Activated CD8-positive, alpha-beta memory T cell treated with anti-CD3 and anti-CD28 coated beads, Interleukin-2, amount 10 ng/mL, durations not matched to agents 7 days and 5 days (primary cell): ENCODE measurements around the gene DUOXA2. TPM values are rescaled to one million over a fixed set of nuclear protein-coding genes. Genes with fewer than 3 reads are reported as not detected.
A peak's percentile ranks its signal among the peaks of the same experiment; 100 is the strongest.

Experiments used
- ATAC-seq: fragments of 150-1000 bp; cut with Tn5 transposase; one replicate; pipeline ENCODE4 v1.10.0; 2021; ENCODE audit warnings: moderate library complexity
- CTCF ChIA-PET: fragments of 350-600 bp; sonication (Branson Sonifier 250); formaldehyde crosslinking; loops from one replicate; lab custom pipeline; 2021; ENCODE audit warnings: antibody characterized with exemption; lab: Charles Lee
- DNase-seq: peaks from one replicate; pipeline ENCODE4 v3.0.0-alpha.2; 2020
- H3K27ac Mint-ChIP-seq: one replicate; pipeline ENCODE4 v1.8.0; 2021; ENCODE audit warnings: mild to moderate bottlenecking, mixed read lengths
- H3K27me3 Mint-ChIP-seq: one replicate; pipeline ENCODE4 v1.8.0; 2021; ENCODE audit warnings: mixed read lengths
- H3K36me3 Mint-ChIP-seq: one replicate; pipeline ENCODE4 v1.8.0; 2021; ENCODE audit warnings: mild to moderate bottlenecking, mixed read lengths
- H3K4me1 Mint-ChIP-seq: one replicate; pipeline ENCODE4 v1.8.0; 2021; ENCODE audit warnings: mixed read lengths
- H3K4me3 Mint-ChIP-seq: one replicate; pipeline ENCODE4 v1.8.0; 2021; ENCODE audit warnings: mild to moderate bottlenecking, moderate library complexity, mixed read lengths
- H3K9me3 Mint-ChIP-seq: one replicate; pipeline ENCODE4 v1.8.0; 2022; ENCODE audit warnings: low read depth, mixed read lengths
- total RNA-seq, 2 experiments: library from RNA; stranded (reverse); gene quantifications; one replicate each; pipeline ENCODE4 v1.2.3, GENCODE V29; 2021

DUOXA2 gene
- total RNA-seq, 2 experiments from 2014 or later, result not detected

DNA sequence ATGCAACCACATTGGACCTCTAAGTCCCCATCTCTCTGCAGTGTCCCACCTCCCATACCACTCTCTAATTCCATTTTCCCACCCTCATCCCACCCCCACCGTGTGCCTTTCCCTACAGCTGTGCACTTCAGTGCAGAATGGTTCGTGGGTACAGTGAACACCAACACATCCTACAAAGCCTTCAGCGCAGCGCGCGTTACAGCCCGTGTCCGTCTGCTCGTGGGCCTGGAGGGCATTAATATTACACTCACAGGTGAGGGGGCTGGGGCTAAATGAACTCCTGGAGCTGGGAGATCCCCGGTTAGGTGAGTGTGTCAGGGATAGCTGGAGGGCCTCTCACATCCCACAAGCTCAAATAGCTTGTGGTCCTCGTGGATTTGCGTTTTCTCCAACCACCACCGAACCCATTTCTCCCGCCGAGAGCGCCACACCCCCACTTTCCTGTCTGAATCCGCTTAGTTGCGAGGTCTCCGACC lies 1.9 kb downstream of the DUOXA2 start:
- ATAC-seq (no peak), DNase-seq (no peak)
- Mint-ChIP-seq H3K27ac (no peak overlapping the region), H3K4me3 (no peak overlapping the region), H3K27me3 (peaks cover 72% of the 10 kb centered on the region), H3K4me1 (peaks cover 32% of the 10 kb centered on the region), H3K9me3 (no peaks in the 10 kb centered on the region), H3K36me3 (no peaks in the 10 kb centered on the region)
- CTCF ChIA-PET, result no interaction called here

GRCh38 chr15:45116482-45117307 lies 2.6 kb downstream of the DUOXA2 start:
- CTCF ChIA-PET, result interaction anchor here (2.3 kb wide), 1 partner anchor 19 kb away, joined by 10 read pairs; no protein-coding TSS in a partner anchor
- H3K27ac Mint-ChIP-seq, result no peak overlapping the region

GRCh38 chr15:45117308-45118130 lies 3.4 kb downstream of the DUOXA2 start:
- Mint-ChIP-seq H3K27ac (no peak overlapping the region), H3K9me3 (no peaks in the 10 kb centered on the region), H3K4me3 (no peak overlapping the region), H3K36me3 (no peaks in the 10 kb centered on the region), H3K4me1 (peaks cover 25% of the 10 kb centered on the region), H3K27me3 (peaks cover 70% of the 10 kb centered on the region)
- ATAC-seq, result peak; percentile 28
- no peak for DNase-seq
- CTCF ChIA-PET, result interaction anchor here (0.8 to 2.3 kb wide), 36 partner anchors 8 to 730 kb away, joined by 3 to 25 read pairs (median 5); partner anchors contain the start of genes DUOX1, DUOXA1 and SORD

More at GRCh38 chr15:45116482-45117307, 2.6 kb downstream of the DUOXA2 start:
- Mint-ChIP-seq H3K27me3 (peaks cover 74% of the 10 kb centered on the region), H3K36me3 (no peaks in the 10 kb centered on the region), H3K4me1 (peaks cover 32% of the 10 kb centered on the region), H3K9me3 (no peaks in the 10 kb centered on the region), H3K4me3 (no peak overlapping the region)
- no peak for DNase-seq
- ATAC-seq, result no peak

GRCh38 chr15:45118131-45118588 lies 4.0 kb downstream of the DUOXA2 start:
- Mint-ChIP-seq H3K36me3 (no peaks in the 10 kb centered on the region), H3K27ac (no peak overlapping the region), H3K4me1 (peaks cover 24% of the 10 kb centered on the region), H3K27me3 (peaks cover 66% of the 10 kb centered on the region), H3K4me3 (no peak overlapping the region), H3K9me3 (no peaks in the 10 kb centered on the region)
- ATAC-seq (peak; percentile 99), DNase-seq (peak; percentile 89)
- CTCF ChIA-PET, result interaction anchor here (0.5 to 2.3 kb wide), 44 partner anchors 9 to 749 kb away, joined by 3 to 25 read pairs (median 4); partner anchors contain the start of genes DUOX1, DUOXA1 and SORD

- Mint-ChIP-seq H3K4me1 (peaks cover 22% of the 10 kb centered on the region), H3K4me3 (no peak overlapping the region), H3K9me3 (no peaks in the 10 kb centered on the region), H3K27ac (no peak overlapping the region), H3K36me3 (no peaks in the 10 kb centered on the region), H3K27me3 (peaks cover 66% of the 10 kb centered on the region)
- ATAC-seq (no peak), DNase-seq (no peak)
- CTCF ChIA-PET, result interaction anchor here (0.9 to 1.9 kb wide), 20 partner anchors 8 to 541 kb away, joined by 3 to 25 read pairs (median 6); partner anchors contain the start of genes DUOX1, DUOXA1 and SORD
Measured at GRCh38 chr15:45118996-45119395, 4.9 kb downstream of the DUOXA2 start.

- no peak overlapping the region for H3K27ac Mint-ChIP-seq
- CTCF ChIA-PET, result no interaction called here
- no peaks in the 10 kb centered on the region for H3K36me3 Mint-ChIP-seq
- H3K4me3 Mint-ChIP-seq, result no peak overlapping the region
- ATAC-seq (no peak), DNase-seq (no peak)
- peaks cover 19% of the 10 kb centered on the region for H3K4me1 Mint-ChIP-seq
- H3K27me3 Mint-ChIP-seq, result peaks cover 62% of the 10 kb centered on the region
- no peaks in the 10 kb centered on the region for H3K9me3 Mint-ChIP-seq
Measured at GRCh38 chr15:45120081-45120972, 6.2 kb downstream of the DUOXA2 start.

- Mint-ChIP-seq H3K4me3 (no peak overlapping the region), H3K27me3 (peaks cover 62% of the 10 kb centered on the region), H3K27ac (no peak overlapping the region), H3K9me3 (no peaks in the 10 kb centered on the region), H3K36me3 (no peaks in the 10 kb centered on the region), H3K4me1 (peaks cover 19% of the 10 kb centered on the region)
- CTCF ChIA-PET, result interaction anchor here (1.3 to 1.5 kb wide), 2 partner anchors 9 to 47 kb away, joined by 3 read pairs; partner anchors contain the start of gene DUOX1
- ATAC-seq, result no peak
- DNase-seq, result no peak
Measured at GRCh38 chr15:45121020-45121419, 6.9 kb downstream of the DUOXA2 start.

- CTCF ChIA-PET, result interaction anchor here (0.6 to 1.5 kb wide), 3 partner anchors 8 to 483 kb away, joined by 3 to 6 read pairs (median 3); partner anchors contain the start of gene DUOX1
Measured at GRCh38 chr15:45121706-45122417, 7.7 kb downstream of the DUOXA2 start.

GRCh38 chr15:45122719-45123118 lies 8.6 kb downstream of the DUOXA2 start:
- ATAC-seq (no peak), DNase-seq (no peak)
- H3K4me1 Mint-ChIP-seq, result peaks cover 5% of the 10 kb centered on the region
- H3K36me3 Mint-ChIP-seq, result no peaks in the 10 kb centered on the region
- H3K4me3 Mint-ChIP-seq, result no peak overlapping the region
- CTCF ChIA-PET, result interaction anchor here (1.1 to 1.2 kb wide), 2 partner anchors 45 to 156 kb away, joined by 3 to 4 read pairs; no protein-coding TSS in a partner anchor
- H3K9me3 Mint-ChIP-seq, result no peaks in the 10 kb centered on the region
- H3K27me3 Mint-ChIP-seq, result peaks cover 58% of the 10 kb centered on the region
- H3K27ac Mint-ChIP-seq, result no peak overlapping the region

More at GRCh38 chr15:45121706-45122417, 7.7 kb downstream of the DUOXA2 start:
- Mint-ChIP-seq H3K4me3 (no peak overlapping the region), H3K9me3 (no peaks in the 10 kb centered on the region), H3K27me3 (peaks cover 62% of the 10 kb centered on the region), H3K27ac (no peak overlapping the region), H3K36me3 (no peaks in the 10 kb centered on the region), H3K4me1 (peaks cover 14% of the 10 kb centered on the region)
- no peak for ATAC-seq
- no peak for DNase-seq

DNA sequence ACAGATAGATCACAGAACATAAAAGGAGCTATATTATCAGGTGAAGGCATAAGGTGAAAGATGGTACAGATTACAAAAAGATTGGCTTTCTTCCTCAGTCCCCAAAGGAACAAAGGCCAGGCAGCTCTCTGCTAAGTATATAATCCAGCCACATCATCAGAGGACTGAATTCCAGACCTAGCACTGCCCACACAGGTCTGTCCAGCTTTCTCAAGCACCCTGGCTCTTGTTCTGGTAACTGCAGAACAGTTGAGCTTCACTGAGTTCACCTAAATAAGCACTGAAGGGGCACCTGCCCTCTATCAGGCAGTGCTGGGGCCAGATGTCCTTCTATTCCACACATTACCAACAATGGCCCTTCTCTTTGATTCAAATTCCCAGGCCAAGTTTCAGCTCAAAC lies 9.3 kb downstream of the DUOXA2 start:
- Mint-ChIP-seq H3K9me3 (no peaks in the 10 kb centered on the region), H3K36me3 (no peaks in the 10 kb centered on the region)

GRCh38 chr15:45126535-45127158 lies 12.5 kb downstream of the DUOXA2 start:
- peaks cover 1% of the 10 kb centered on the region for H3K4me1 Mint-ChIP-seq
- no peaks in the 10 kb centered on the region for H3K9me3 Mint-ChIP-seq
- no peak overlapping the region for H3K27ac Mint-ChIP-seq
- ATAC-seq, result peak; percentile 53
- H3K4me3 Mint-ChIP-seq, result no peak overlapping the region
- CTCF ChIA-PET, result interaction anchor here (0.7 to 1.3 kb wide), 8 partner anchors 8 to 273 kb away, joined by 3 to 25 read pairs (median 4); no protein-coding TSS in a partner anchor
- no peak for DNase-seq
- peaks cover 74% of the 10 kb centered on the region for H3K27me3 Mint-ChIP-seq
- no peaks in the 10 kb centered on the region for H3K36me3 Mint-ChIP-seq

More for the DNA sequence above, 9.3 kb downstream of the DUOXA2 start:
- H3K4me3 Mint-ChIP-seq, result no peak overlapping the region
- CTCF ChIA-PET, result interaction anchor here (1.1 to 1.7 kb wide), 3 partner anchors 10 to 156 kb away, joined by 3 to 5 read pairs (median 4); no protein-coding TSS in a partner anchor
- ATAC-seq, result no peak
- H3K4me1 Mint-ChIP-seq, result peaks cover under 1% of the 10 kb centered on the region
- H3K27me3 Mint-ChIP-seq, result peaks cover 58% of the 10 kb centered on the region
- no peak for DNase-seq
- H3K27ac Mint-ChIP-seq, result no peak overlapping the region
